Sigmoid colon (tissue), 7 donors: ENCODE data around the gene FBLN7. TPM values are rescaled to one million over a fixed set of nuclear protein-coding genes. Genes with fewer than 3 reads are reported as not detected.

Source experiments
- DNase-seq: peaks from one replicate; pipeline ENCODE4 v3.0.0-alpha.2; 2019
- H3K27ac ChIP-seq, 4 donors: fragments of 200-600 bp; sonication (generic); one replicate each; pipeline ENCODE4 v1.5.1; 2016 to 2019; ENCODE audit warnings: mild to moderate bottlenecking in 1 of 4
- H3K27me3 ChIP-seq, 3 donors: fragments of 200-600 bp; sonication (generic); one replicate each; pipeline ENCODE4 v1.5.1; 2019; ENCODE audit warnings: mild to moderate bottlenecking in 1 of 3
- H3K36me3 ChIP-seq, 4 donors: fragments of 200-600 bp; sonication (generic); one replicate each; pipeline ENCODE4 v1.5.1; 2016 to 2019
- H3K4me1 ChIP-seq, 4 donors: fragments of 200-600 bp; sonication (generic); one replicate each; pipeline ENCODE4 v1.5.1; 2017 to 2019
- H3K4me3 ChIP-seq, 4 donors: fragments of 200-600 bp; sonication (generic); one replicate each; pipeline ENCODE4 v1.5.1; 2017 to 2019; ENCODE audit warnings: mild to moderate bottlenecking in 2 of 4, moderate library complexity in 1 of 4
- H3K9me3 ChIP-seq, 4 donors: fragments of 200-600 bp in 3 of 4; sonication (generic) in 3 of 4; one replicate each; pipeline versions ENCODE4 v1.5.1 to v1.6.1; 2013 to 2019
- EP300 ChIP-seq, 4 donors: sonication (generic); formaldehyde crosslinking; IDR thresholded peaks; one replicate each; pipeline ENCODE4 v1.6.1; 2017; ENCODE audit warnings: antibody characterized with exemption in 4 of 4
- POLR2A ChIP-seq, 2 donors: fragments of 450-650 bp; IDR thresholded peaks; one replicate each; pipeline ENCODE4 v1.6.1; 2016; ENCODE audit warnings: antibody characterized with exemption in 2 of 2, mild to moderate bottlenecking in 2 of 2, moderate library complexity in 2 of 2
- POLR2AphosphoS5 ChIP-seq, 4 donors: sonication (generic); formaldehyde crosslinking; IDR thresholded peaks; one replicate each; pipeline ENCODE4 v1.6.1; 2017; ENCODE audit warnings: antibody characterized with exemption in 4 of 4
- WGBS, 2 donors: extraction: QIAGEN DNeasy Blood & Tissue Kit; methylation state at CpG; one replicate each; pipeline ENCODE4 v1.1.7; 2013; 5-methylcytosine and 5-hydroxymethylcytosine counted together
- intact Hi-C: fragments of 100-400 bp; cut with DNase I; formaldehyde crosslinking; loops from one replicate; pipeline ENCODE4 v1.15.1; 2023
- polyA plus RNA-seq, 3 donors: library from polyadenylated mRNA; stranded (reverse); fragments of 200-250 nt; gene quantifications; one replicate each; pipeline ENCODE4 v1.2.3, GENCODE V29; 2013
- total RNA-seq, 4 donors: library from RNA; depleted of rRNA; stranded (reverse); fragments of >200 nt; gene quantifications; one replicate each; pipeline ENCODE4 v1.1.0, GENCODE V29; 2016
- TF ChIP-seq, protein P1 (sequence below), 4 experiments: fragments of 450-650 bp in 3 of 4; fragments of 200-600 bp in 1 of 4; IDR thresholded peaks; one replicate each; pipeline ENCODE4 v1.5.1; 2016 to 2019; ENCODE audit warnings: antibody characterized with exemption in 4 of 4, mild to moderate bottlenecking in 3 of 4, moderate library complexity in 2 of 4
- donor health status: healthy with polysubstance abuse.
- donor health status: Bipolar disorder and iron deficiency.
- donor health status: healthy.

The FBLN7 gene
- total and polyA plus RNA-seq, 7 donors = 0.95 to 3.3 (median 1.1) TPM; not detected in 2

DNA sequence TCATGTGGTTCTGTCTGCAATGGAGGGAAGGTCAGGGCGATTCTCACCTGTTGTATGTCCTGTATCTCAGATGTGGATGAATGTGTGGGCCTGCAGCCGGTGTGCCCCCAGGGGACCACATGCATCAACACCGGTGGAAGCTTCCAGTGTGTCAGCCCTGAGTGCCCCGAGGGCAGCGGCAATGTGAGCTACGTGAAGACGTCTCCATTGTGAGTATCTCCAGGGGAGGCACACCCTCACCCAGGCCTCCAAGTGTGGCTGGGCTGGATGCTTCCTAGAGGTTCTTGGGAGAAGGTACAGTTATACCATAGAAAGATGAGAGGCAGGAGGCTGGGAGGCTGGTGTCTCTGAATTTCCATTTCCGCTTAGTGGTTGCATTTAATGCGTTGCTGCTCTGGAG, 46.9 kb downstream of the FBLN7 start:
- Histone ChIP-seq H3K27ac (no peak overlapping the region), H3K9me3 (no peaks in the 10 kb centered on the region), H3K27me3 (peaks cover 0 to 25% (median 10%) of the 10 kb centered on the region in 3 donors), H3K4me3 (no peak overlapping the region), H3K4me1 (no peaks in the 10 kb centered on the region), H3K36me3 (no peaks in the 10 kb centered on the region)
- TF ChIP-seq POLR2A (IDR thresholded peaks at IDR 0.05) = no peak
- TF ChIP-seq EP300 (IDR thresholded peaks at IDR 0.05) = no peak
- TF ChIP-seq, protein P1, sequence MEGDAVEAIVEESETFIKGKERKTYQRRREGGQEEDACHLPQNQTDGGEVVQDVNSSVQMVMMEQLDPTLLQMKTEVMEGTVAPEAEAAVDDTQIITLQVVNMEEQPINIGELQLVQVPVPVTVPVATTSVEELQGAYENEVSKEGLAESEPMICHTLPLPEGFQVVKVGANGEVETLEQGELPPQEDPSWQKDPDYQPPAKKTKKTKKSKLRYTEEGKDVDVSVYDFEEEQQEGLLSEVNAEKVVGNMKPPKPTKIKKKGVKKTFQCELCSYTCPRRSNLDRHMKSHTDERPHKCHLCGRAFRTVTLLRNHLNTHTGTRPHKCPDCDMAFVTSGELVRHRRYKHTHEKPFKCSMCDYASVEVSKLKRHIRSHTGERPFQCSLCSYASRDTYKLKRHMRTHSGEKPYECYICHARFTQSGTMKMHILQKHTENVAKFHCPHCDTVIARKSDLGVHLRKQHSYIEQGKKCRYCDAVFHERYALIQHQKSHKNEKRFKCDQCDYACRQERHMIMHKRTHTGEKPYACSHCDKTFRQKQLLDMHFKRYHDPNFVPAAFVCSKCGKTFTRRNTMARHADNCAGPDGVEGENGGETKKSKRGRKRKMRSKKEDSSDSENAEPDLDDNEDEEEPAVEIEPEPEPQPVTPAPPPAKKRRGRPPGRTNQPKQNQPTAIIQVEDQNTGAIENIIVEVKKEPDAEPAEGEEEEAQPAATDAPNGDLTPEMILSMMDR (IDR thresholded peaks at IDR 0.05) = no peak
- TF ChIP-seq POLR2AphosphoS5 (IDR thresholded peaks at IDR 0.05) = no peak
- 85 to 86% methylated on average over 9 of the region's 9 CpGs for WGBS, 2 donors
- DNase-seq = no peak
- intact Hi-C loops = no loop called here

DNA sequence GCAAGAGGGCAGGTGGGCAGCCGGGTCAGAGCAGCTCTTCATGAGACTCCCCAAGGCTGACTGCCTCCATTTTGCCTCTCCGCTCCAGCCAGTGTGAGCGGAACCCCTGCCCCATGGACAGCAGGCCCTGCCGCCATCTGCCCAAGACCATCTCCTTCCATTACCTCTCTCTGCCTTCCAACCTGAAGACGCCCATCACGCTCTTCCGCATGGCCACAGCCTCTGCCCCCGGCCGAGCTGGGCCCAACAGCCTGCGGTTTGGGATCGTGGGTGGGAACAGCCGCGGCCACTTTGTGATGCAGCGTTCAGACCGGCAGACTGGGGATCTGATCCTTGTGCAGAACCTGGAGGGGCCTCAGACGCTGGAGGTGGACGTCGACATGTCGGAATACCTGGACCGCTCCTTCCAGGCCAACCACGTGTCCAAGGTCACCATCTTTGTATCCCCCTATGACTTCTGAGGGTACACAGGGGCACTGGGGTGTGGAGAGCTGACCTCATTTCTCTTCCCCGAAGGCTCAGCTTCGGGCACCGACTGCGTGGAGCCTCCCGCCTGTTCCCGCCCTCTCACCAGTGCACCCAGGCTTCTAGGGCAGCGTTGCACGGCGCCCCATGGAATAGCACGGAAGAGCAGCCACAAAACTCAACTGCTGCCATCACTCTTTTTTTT, 49.0 kb downstream of the FBLN7 start:
- 94 to 97% methylated on average over 31 of the region's 31 CpGs for WGBS, 2 donors
- DNase-seq = no peak
- intact Hi-C loops = no loop called here
- Histone ChIP-seq H3K27ac (no peak overlapping the region), H3K4me3 (no peak overlapping the region), H3K27me3 (peaks cover 0 to 5% (median 5%) of the 10 kb centered on the region in 3 donors), H3K36me3 (no peaks in the 10 kb centered on the region), H3K9me3 (no peaks in the 10 kb centered on the region), H3K4me1 (no peaks in the 10 kb centered on the region)
- no peak for TF ChIP-seq POLR2A (IDR thresholded peaks at IDR 0.05)
- TF ChIP-seq, protein P1 (IDR thresholded peaks at IDR 0.05) = no peak
- no peak for TF ChIP-seq POLR2AphosphoS5 (IDR thresholded peaks at IDR 0.05)
- no peak for TF ChIP-seq EP300 (IDR thresholded peaks at IDR 0.05)

DNA sequence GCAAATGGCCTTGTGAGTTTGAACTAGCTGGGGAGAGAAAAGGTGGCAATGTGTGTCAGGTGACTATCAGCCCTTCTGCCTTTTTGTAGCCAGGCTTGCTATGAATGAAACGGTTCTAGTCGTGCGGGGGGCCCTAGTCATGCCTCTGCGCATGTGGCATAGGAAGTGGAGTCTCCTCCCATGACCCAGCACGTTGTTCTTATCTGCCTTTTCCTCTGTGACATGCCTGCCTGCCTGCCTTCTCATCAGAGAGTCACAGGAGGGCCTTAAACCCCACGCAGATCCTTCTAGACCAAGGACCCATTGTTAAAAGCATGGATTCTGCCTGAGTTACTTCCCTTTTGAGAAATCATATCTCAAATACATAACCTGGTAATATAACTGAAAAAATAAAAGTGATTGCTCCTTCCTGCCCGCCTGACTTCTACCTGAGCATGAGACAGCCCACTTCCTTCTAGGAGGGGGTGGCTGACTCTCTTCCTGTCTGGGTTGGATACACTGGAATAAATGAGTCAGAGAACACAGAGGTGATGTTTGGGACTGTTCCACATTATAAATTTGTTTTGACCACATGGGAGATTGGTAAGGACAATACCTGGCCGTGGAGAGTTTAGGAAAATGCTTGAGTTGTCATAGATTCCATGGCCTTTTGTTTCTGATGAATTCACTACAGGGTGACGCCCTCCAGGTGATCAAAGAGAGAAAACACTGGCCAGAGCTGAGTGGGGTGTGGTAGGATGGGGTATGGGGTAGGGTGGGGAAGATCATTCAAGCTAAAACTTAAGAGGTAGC, 49.8 kb downstream of the FBLN7 start:
- Histone ChIP-seq H3K4me3 (no peak overlapping the region), H3K36me3 (no peaks in the 10 kb centered on the region), H3K27ac (no peak overlapping the region), H3K27me3 (peaks cover 0 to under 1% (median 0%) of the 10 kb centered on the region in 3 donors), H3K4me1 (no peaks in the 10 kb centered on the region), H3K9me3 (no peaks in the 10 kb centered on the region)
- DNase-seq = no peak
- intact Hi-C loops = no loop called here
- 50 to 54% methylated on average over 9 of the region's 9 CpGs for WGBS, 2 donors
- TF ChIP-seq, protein P1 (IDR thresholded peaks at IDR 0.05) = no peak
- TF ChIP-seq POLR2A (IDR thresholded peaks at IDR 0.05) (no peak), POLR2AphosphoS5 (IDR thresholded peaks at IDR 0.05) (no peak), EP300 (IDR thresholded peaks at IDR 0.05) (no peak)

DNA sequence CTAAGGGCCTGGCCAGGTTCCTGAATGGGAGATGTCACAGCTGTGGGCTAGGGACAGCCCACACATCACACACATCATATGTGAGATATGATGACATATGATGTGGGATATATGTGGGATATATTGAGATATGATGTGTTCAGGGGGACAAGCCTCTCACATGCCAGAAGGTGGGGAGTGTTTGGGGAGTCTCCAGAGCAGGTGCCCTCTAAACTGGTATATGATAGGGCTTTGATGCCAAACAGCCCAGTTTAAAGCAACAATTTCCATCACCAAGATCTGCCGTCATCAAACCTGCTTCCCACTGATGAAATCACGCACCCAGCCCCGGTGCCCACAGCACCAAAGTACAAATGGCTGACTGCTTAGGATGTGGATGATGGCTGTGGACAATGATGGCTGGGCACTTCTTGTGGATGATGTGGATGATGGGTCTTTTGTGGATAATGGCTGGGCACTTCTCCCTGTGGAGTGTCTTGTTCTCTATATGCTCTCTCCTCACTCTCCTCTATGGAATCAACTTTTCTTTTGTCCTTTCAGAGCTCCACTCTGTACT, 50.9 kb downstream of the FBLN7 start:
- intact Hi-C loops = no loop called here
- WGBS, 2 donors = 94 to 96% methylated on average over 3 of the region's 3 CpGs
- Histone ChIP-seq H3K27ac (no peak overlapping the region), H3K36me3 (no peaks in the 10 kb centered on the region), H3K27me3 (no peaks in the 10 kb centered on the region), H3K4me1 (no peaks in the 10 kb centered on the region), H3K4me3 (no peak overlapping the region), H3K9me3 (no peaks in the 10 kb centered on the region)
- TF ChIP-seq POLR2AphosphoS5 (IDR thresholded peaks at IDR 0.05) = no peak
- no peak for TF ChIP-seq EP300 (IDR thresholded peaks at IDR 0.05)
- TF ChIP-seq, protein P1 (IDR thresholded peaks at IDR 0.05) = no peak
- no peak for TF ChIP-seq POLR2A (IDR thresholded peaks at IDR 0.05)
- DNase-seq = no peak
